NT2/D1 (cell line): Measurements from ENCODE around the gene AHSG.

ENCODE experiments used
- SUZ12 ChIP-seq: IDR thresholded peaks from 2 replicates; pipeline ENCODE4 v1.6.1; 2011; ENCODE audit not compliant: insufficient read length, insufficient read depth; ENCODE audit errors: extremely low read depth
- ZNF274 ChIP-seq: IDR thresholded peaks from 2 replicates; pipeline ENCODE4 v1.6.1; 2011; ENCODE audit warnings: mild to moderate bottlenecking, low read depth, low read length

- TF ChIP-seq ZNF274 (no peak), SUZ12 (no peak)
Observed at GRCh38 chr3:186588632-186589031, 24.2 kb upstream of the AHSG start.
